CD14-positive monocyte (primary cell): ENCODE results near the gene GFRA4. TPM values are rescaled to one million over a fixed set of nuclear protein-coding genes. Genes with fewer than 3 reads are reported as not detected.
"Not testable (repeated sequence)": the region's sequence is repeated elsewhere in the genome, so short reads cannot be mapped to it uniquely, and the experiment has no call there.

ENCODE experiments used
- DNase-seq, 3 donors: peaks; one replicate each; pipeline ENCODE4 v3.0.0-alpha.2; 2011 to 2022
- H2AFZ ChIP-seq: 2 replicates; pipeline ENCODE4 v1.6.0; 2012; ENCODE audit warnings: mild to moderate bottlenecking, low read depth, low read length, inconsistent platforms; ENCODE audit not compliant: insufficient read depth, poor library complexity, severe bottlenecking
- H3K27ac ChIP-seq, 2 donors: 1 replicate in 1 of 2; 2 replicates in 1 of 2; pipeline ENCODE4 v1.5.1; 2012 to 2013; ENCODE audit warnings: low read length in 2 of 2, control low read depth in 1 of 2, inconsistent platforms in 1 of 2, low read depth in 1 of 2, mild to moderate bottlenecking in 1 of 2
- H3K27me3 ChIP-seq, 2 donors: one replicate each; pipeline versions ENCODE4 v1.6.0 to v1.6.1; 2011 to 2013; ENCODE audit warnings: low read length in 2 of 2; ENCODE audit not compliant: control insufficient read depth in 2 of 2, insufficient read depth in 2 of 2
- H3K36me3 ChIP-seq, 2 donors: replicated peaks in 1 of 2; 1 replicate in 1 of 2; 2 replicates in 1 of 2; pipeline versions ENCODE4 v1.5.1 to v1.6.1; 2012 to 2013; ENCODE audit warnings: low read length in 2 of 2, control low read depth in 1 of 2, inconsistent platforms in 1 of 2, mild to moderate bottlenecking in 1 of 2; ENCODE audit not compliant: insufficient read depth in 2 of 2, control insufficient read depth in 1 of 2
- H3K4me1 ChIP-seq, 2 donors: 1 replicate in 1 of 2; 2 replicates in 1 of 2; pipeline versions ENCODE4 v1.5.1 to v1.6.1; 2012 to 2013; ENCODE audit warnings: low read length in 2 of 2, control low read depth in 1 of 2, inconsistent platforms in 1 of 2, mild to moderate bottlenecking in 1 of 2, moderate library complexity in 1 of 2; ENCODE audit not compliant: insufficient read depth in 2 of 2, control insufficient read depth in 1 of 2
- H3K4me2 ChIP-seq: replicated peaks from 2 replicates; pipeline ENCODE3; 2012; ENCODE audit warnings: low read length, moderate library complexity, mild to moderate bottlenecking; ENCODE audit not compliant: poor library complexity, severe bottlenecking; ENCODE audit errors: extremely low read depth
- H3K4me3 ChIP-seq, 3 experiments: fragments of 200-600 bp in 1 of 3; sonication (generic) in 1 of 3; replicated peaks in 1 of 3; 1 replicate in 2 of 3; 2 replicates in 1 of 3; pipeline ENCODE4 v1.5.1; 2011 to 2013; ENCODE audit warnings: low read length in 3 of 3, mild to moderate bottlenecking in 3 of 3, control low read depth in 2 of 3, low read depth in 2 of 3, inconsistent platforms in 1 of 3, moderate library complexity in 1 of 3
- H3K79me2 ChIP-seq: 2 replicates; pipeline ENCODE4 v1.6.0; 2012; ENCODE audit warnings: mild to moderate bottlenecking, control low read depth, inconsistent platforms, low read length, moderate library complexity; ENCODE audit not compliant: insufficient read depth
- H3K9ac ChIP-seq: 2 replicates; pipeline ENCODE4 v1.6.0; 2017; ENCODE audit warnings: low read length, mild to moderate bottlenecking; ENCODE audit not compliant: insufficient read depth, poor library complexity, severe bottlenecking
- H3K9me3 ChIP-seq, 2 donors: replicated peaks in 1 of 2; 1 replicate in 1 of 2; 2 replicates in 1 of 2; pipeline versions ENCODE4 v1.5.1 to v1.6.1; 2012 to 2013; ENCODE audit warnings: low read length in 2 of 2, control low read depth in 1 of 2; ENCODE audit not compliant: control insufficient read depth in 1 of 2, insufficient read depth in 1 of 2
- H4K20me1 ChIP-seq: 2 replicates; pipeline ENCODE4 v1.6.0; 2012; ENCODE audit warnings: mild to moderate bottlenecking, low read length, control low read depth, moderate library complexity; ENCODE audit not compliant: insufficient read depth
- H3K27ac Mint-ChIP-seq, 7 donors: one replicate each; pipeline ENCODE4 v1.8.0; 2020; ENCODE audit warnings: mild to moderate bottlenecking in 7 of 7, mixed read lengths in 7 of 7, moderate library complexity in 6 of 7, inconsistent platforms in 2 of 7
- H3K27me3 Mint-ChIP-seq, 3 donors: one replicate each; pipeline ENCODE4 v1.8.0; 2021 to 2022; ENCODE audit warnings: low read depth in 3 of 3, mild to moderate bottlenecking in 3 of 3, mixed read lengths in 3 of 3, moderate library complexity in 3 of 3, inconsistent platforms in 1 of 3
- H3K36me3 Mint-ChIP-seq, 2 donors: one replicate each; pipeline ENCODE4 v1.8.0; 2020; ENCODE audit warnings: mixed read lengths in 2 of 2, inconsistent platforms in 1 of 2, mild to moderate bottlenecking in 1 of 2
- H3K4me1 Mint-ChIP-seq: one replicate; pipeline ENCODE4 v1.8.0; 2020; ENCODE audit warnings: mild to moderate bottlenecking, mixed read lengths
- H3K4me3 Mint-ChIP-seq, 2 donors: one replicate each; pipeline ENCODE4 v1.8.0; 2020; ENCODE audit warnings: mild to moderate bottlenecking in 2 of 2, mixed read lengths in 2 of 2, moderate library complexity in 1 of 2
- H3K9me3 Mint-ChIP-seq, 7 donors: one replicate each; pipeline ENCODE4 v1.8.0; 2020 to 2022; ENCODE audit warnings: mixed read lengths in 7 of 7, mild to moderate bottlenecking in 6 of 7, moderate library complexity in 6 of 7, inconsistent platforms in 2 of 7
- CTCF ChIP-seq: fragments of 200-600 bp; IDR thresholded peaks from one replicate; pipeline ENCODE4 v1.8.0; 2022; ENCODE audit warnings: antibody characterized with exemption, mild to moderate bottlenecking
- WGBS: methylation state at CpG from one replicate; pipeline ENCODE4 v1.1.5; 2013; ENCODE audit warnings: missing lambda C conversion rate; ENCODE audit not compliant: insufficient coverage; 5-methylcytosine and 5-hydroxymethylcytosine counted together
- intact Hi-C, 2 donors: fragments of 100-400 bp; cut with micrococcal nuclease; formaldehyde crosslinking; loops; one replicate each; pipeline versions ENCODE4 v1.15.0 to v1.15.1; 2023
- polyA plus RNA-seq, 3 donors: library from polyadenylated mRNA; depleted of rRNA in 1 of 3; unstranded in 2 of 3; stranded (reverse) in 1 of 3; fragments of 300-500 nt in 2 of 3; fragments of >200 nt in 1 of 3; fragmentation: Illumina TruSeq in 2 of 3; gene quantifications; 1 replicate in 2 of 3; 2 replicates in 1 of 3; pipeline ENCODE4 v1.2.3, GENCODE V29; 2012 to 2021

Gene GFRA4
- polyA plus RNA-seq, 3 donors, result not detected

- Mint-ChIP-seq H3K36me3 (peaks cover 51 to 65% of the 10 kb centered on the region in 2 donors), H3K27me3 (no peaks in the 10 kb centered on the region), H3K27ac (no peak overlapping the region), H3K4me3 (no peak overlapping the region), H3K4me1 (no peaks in the 10 kb centered on the region), H3K9me3 (no peaks in the 10 kb centered on the region)
- Histone ChIP-seq H3K36me3 (peaks cover 13 to 52% of the 10 kb centered on the region in 2 donors), H3K4me1 (no peaks in the 10 kb centered on the region), H3K27me3 (no peaks in the 10 kb centered on the region), H4K20me1 (no peaks in the 10 kb centered on the region), H3K4me2 (no peak overlapping the region), H3K79me2 (no peaks in the 10 kb centered on the region), H3K27ac (no peak overlapping the region), H3K9me3 (no peaks in the 10 kb centered on the region), H2AFZ (no peak overlapping the region), H3K4me3 (no peak overlapping the region), H3K9ac (no peak overlapping the region)
- no peak for TF ChIP-seq CTCF
- DNase-seq, result no peak
- intact Hi-C loops, result no loop called here
- 93% methylated on average over 5 of the region's 8 CpGs for WGBS
Observed at GRCh38 chr20:3621111-3621510, 42.1 kb downstream of the GFRA4 start.

GRCh38 chr20:3616250-3616649, 46.9 kb downstream of the GFRA4 start:
- peak overlapping the region in 2 of 7 donors; percentile 11 to 68 for H3K27ac Mint-ChIP-seq
- peaks cover 48 to 54% of the 10 kb centered on the region in 2 donors for H3K36me3 Mint-ChIP-seq
- Histone ChIP-seq H2AFZ (no peak overlapping the region), H3K79me2 (no peaks in the 10 kb centered on the region), H3K4me2 (no peak overlapping the region), H3K27me3 (no peaks in the 10 kb centered on the region), H4K20me1 (no peaks in the 10 kb centered on the region), H3K27ac (no peak overlapping the region), H3K36me3 (peaks cover 14 to 53% of the 10 kb centered on the region in 2 donors), H3K4me3 (no peak overlapping the region), H3K9ac (no peak overlapping the region), H3K9me3 (no peaks in the 10 kb centered on the region), H3K4me1 (no peaks in the 10 kb centered on the region)
- H3K27me3 Mint-ChIP-seq, result no peaks in the 10 kb centered on the region
- H3K9me3 Mint-ChIP-seq, result no peaks in the 10 kb centered on the region
- H3K4me3 Mint-ChIP-seq, result no peak overlapping the region
- no peak for TF ChIP-seq CTCF
- intact Hi-C loops, result no loop called here
- 94% methylated on average over 4 of the region's 4 CpGs for WGBS
- no peak for DNase-seq
- no peaks in the 10 kb centered on the region for H3K4me1 Mint-ChIP-seq

GRCh38 chr20:3615171-3615840, 47.9 kb downstream of the GFRA4 start:
- H3K9me3 Mint-ChIP-seq, H3K4me2 ChIP-seq, H3K4me3 Mint-ChIP-seq, H3K4me1 ChIP-seq, H2AFZ ChIP-seq, H3K4me1 Mint-ChIP-seq, H3K27me3 ChIP-seq, H3K27ac ChIP-seq, H3K4me3 ChIP-seq, H3K79me2 ChIP-seq, intact Hi-C loops, DNase-seq, H4K20me1 ChIP-seq, H3K27me3 Mint-ChIP-seq, H3K9ac ChIP-seq, H3K9me3 ChIP-seq, H3K27ac Mint-ChIP-seq: not testable (repeated sequence)
- H3K36me3 ChIP-seq, result peaks cover 16 to 62% of the 10 kb centered on the region in 2 donors
- 93% methylated on average over 6 of the region's 13 CpGs for WGBS
- H3K36me3 Mint-ChIP-seq, result peaks cover 52 to 55% of the 10 kb centered on the region in 2 donors
